Measurements from ENCODE around the gene SCYL1. TPM values are rescaled to one million over a fixed set of nuclear protein-coding genes. Genes with fewer than 3 reads are reported as not detected.

SCYL1 gene
- polyA plus RNA-seq (31.3 to 51.2 TPM (median 44.1 TPM) in 3 replicates), polyA minus RNA-seq (34.8 to 75.0 TPM (median 43.7 TPM) in 3 replicates)
- 25.3 TPM for polyA plus RNA-seq (2011; ENCODE audit: low read depth)
- 40.7 and 65.2 TPM in 2 replicates for polyA plus RNA-seq (2011; cell fraction: cytosol; rRNA removed)
- polyA plus RNA-seq (2011; cell fraction: nucleus; rRNA removed): 52.1 and 72.4 TPM in 2 replicates
- polyA plus RNA-seq (2012; ENCODE audit: low replicate concordance): 33.0 and 44.5 TPM in 2 replicates
- 43.0 TPM for polyA minus RNA-seq (2011; cell fraction: cytosol; rRNA and poly(A)+ RNA removed)
- polyA minus RNA-seq (2011; cell fraction: nucleus; rRNA and poly(A)+ RNA removed): 24.6 and 32.7 TPM in 2 replicates

DNA sequence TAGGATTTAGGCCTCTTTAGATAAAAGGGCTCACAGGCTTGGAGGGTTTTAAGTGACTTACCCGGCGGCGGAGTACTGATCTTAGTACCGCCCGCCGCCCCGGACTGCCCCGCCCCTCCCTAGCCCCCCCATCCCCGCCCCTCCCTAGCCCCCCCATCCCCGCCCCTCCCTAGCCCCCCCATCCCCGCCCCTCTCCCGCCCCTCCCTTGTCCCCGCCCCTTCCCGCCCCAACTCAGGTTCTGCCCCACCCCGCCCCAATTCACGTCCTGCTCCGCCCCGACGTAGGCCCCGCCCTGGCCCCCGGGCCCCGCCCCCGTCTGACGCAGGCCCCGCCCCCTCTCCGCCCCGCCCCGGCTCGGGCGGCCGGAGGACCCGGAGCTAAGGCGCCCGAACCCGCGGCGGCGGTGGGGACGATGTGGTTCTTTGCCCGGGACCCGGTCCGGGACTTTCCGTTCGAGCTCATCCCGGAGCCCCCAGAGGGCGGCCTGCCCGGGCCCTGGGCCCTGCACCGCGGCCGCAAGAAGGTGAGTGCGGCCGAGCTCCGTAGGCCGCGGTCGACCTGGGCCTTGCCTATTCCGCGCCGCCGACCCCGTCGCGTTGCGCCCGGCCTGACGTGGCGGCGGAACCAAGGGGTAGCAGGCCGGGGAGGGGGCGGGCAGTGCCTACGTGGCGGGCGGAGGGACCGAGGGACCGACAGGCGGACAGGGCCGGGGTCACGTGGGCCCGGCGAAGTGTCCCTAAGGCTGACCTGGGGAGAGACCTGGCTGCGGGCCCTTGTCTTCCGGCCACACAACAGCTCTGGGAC lies at the start of gene SCYL1:
SCYL1 (plus strand) TSS at position 343 of the 805 bp plus-strand sequence; CDS start at position 414, 71 bp downstream.
- DNase-seq (ENCODE audit: low read depth, low spot score): no peak
- Histone ChIP-seq H3K4me2 (ENCODE audit: control insufficient read depth, extremely low read depth, insufficient read depth, low read depth, low read length) (peak within 1 kb of the TSS; percentile 96), H3K9me3 (ENCODE audit: control insufficient read depth, low read depth, low read length) (no peaks in the 10 kb centered on the region), H4K20me1 (ENCODE audit: control insufficient read depth, extremely low read depth, insufficient read depth, low read length) (no peaks in the 10 kb centered on the region), H3K4me3 (ENCODE audit: control insufficient read depth in 2 of 3, extremely low read depth in 1 of 3, insufficient read depth in 2 of 3, low read depth in 1 of 3, low read length in 3 of 3) (peak within 1 kb of the TSS; percentile 78 to 93 (median 83)), H3K9me1 (ENCODE audit: control insufficient read depth, extremely low read depth, insufficient read depth, low read length) (peaks cover 2% of the 10 kb centered on the region), H3K27me3 (ENCODE audit: control insufficient read depth, extremely low read depth, insufficient read depth, low read length) (peaks cover 5% of the 10 kb centered on the region), H3K9ac (ENCODE audit: control insufficient read depth, extremely low read depth, insufficient read depth, low read length) (peak within 1 kb of the TSS; percentile 92), H3K36me3 (ENCODE audit: control insufficient read depth in 2 of 2, extremely low read depth in 1 of 2, insufficient read depth in 2 of 2, low read length in 2 of 2) (peaks cover 12 to 18% of the 10 kb centered on the region in 2 experiments), H2AFZ (ENCODE audit: control insufficient read depth, low read length) (peak within 1 kb of the TSS; percentile 65), H3K27ac (ENCODE audit: control insufficient read depth, insufficient read depth, low read length) (peak within 1 kb of the TSS; percentile 74), H3K79me2 (ENCODE audit: control insufficient read depth, insufficient read depth, low read length) (peaks cover 23% of the 10 kb centered on the region), H3K4me1 (ENCODE audit: control insufficient read depth, extremely low read depth, insufficient read depth, low read length) (peaks cover 10% of the 10 kb centered on the region)
- dilution Hi-C loops (cut with MboI; ENCODE audit: extremely low pct_ligation_motif_present, low sequenced_read_pairs): no loop called here
- no peak for TF ChIP-seq EZH2 (IDR thresholded peaks at IDR 0.05; ENCODE audit: low read length)
- TF ChIP-seq, protein P1, sequence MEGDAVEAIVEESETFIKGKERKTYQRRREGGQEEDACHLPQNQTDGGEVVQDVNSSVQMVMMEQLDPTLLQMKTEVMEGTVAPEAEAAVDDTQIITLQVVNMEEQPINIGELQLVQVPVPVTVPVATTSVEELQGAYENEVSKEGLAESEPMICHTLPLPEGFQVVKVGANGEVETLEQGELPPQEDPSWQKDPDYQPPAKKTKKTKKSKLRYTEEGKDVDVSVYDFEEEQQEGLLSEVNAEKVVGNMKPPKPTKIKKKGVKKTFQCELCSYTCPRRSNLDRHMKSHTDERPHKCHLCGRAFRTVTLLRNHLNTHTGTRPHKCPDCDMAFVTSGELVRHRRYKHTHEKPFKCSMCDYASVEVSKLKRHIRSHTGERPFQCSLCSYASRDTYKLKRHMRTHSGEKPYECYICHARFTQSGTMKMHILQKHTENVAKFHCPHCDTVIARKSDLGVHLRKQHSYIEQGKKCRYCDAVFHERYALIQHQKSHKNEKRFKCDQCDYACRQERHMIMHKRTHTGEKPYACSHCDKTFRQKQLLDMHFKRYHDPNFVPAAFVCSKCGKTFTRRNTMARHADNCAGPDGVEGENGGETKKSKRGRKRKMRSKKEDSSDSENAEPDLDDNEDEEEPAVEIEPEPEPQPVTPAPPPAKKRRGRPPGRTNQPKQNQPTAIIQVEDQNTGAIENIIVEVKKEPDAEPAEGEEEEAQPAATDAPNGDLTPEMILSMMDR (optimal IDR thresholded peaks at IDR 0.05 in 1 of 3, IDR thresholded peaks at IDR 0.05 in 1 of 3, conservative IDR thresholded peaks at IDR 0.05 in 1 of 3; ENCODE audit: extremely low read depth in 1 of 3, insufficient read depth in 2 of 3, low read length in 3 of 3): no peak
- FAIRE-seq: no peak

DNA sequence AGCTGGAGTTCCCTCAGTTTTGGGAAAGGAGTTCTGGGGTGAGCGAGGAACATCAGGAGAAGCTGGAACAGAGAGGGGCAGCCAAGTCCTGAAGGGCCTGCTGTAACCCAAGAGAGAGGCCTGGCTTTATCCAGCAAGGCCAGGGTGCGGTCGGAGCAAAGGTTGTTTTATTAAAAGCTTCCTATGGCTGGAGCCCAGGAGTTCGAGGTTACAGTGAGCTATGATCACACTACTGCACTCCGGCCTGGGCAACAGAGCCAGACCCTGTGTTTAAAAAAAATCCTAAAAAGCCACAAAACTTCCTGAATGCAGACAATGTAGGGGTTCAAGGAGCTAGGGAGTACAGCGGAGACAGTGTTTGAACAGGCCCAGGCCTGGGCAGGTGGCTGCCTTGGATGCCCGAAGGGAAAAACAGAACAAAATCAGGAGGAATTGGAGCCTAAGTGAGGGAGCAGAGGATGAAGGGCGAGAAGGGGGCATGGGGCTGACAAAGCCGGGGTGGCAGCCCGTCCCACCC lies 48.2 kb upstream of the SCYL1 start:
- H3K36me3 ChIP-seq (ENCODE audit: control insufficient read depth in 2 of 2, extremely low read depth in 1 of 2, insufficient read depth in 2 of 2, low read length in 2 of 2): no peaks in the 10 kb centered on the region
- H3K4me1 ChIP-seq (ENCODE audit: control insufficient read depth, extremely low read depth, insufficient read depth, low read length): peaks cover 63% of the 10 kb centered on the region
- peak overlapping the region; percentile 100 for H3K9ac ChIP-seq (ENCODE audit: control insufficient read depth, extremely low read depth, insufficient read depth, low read length)
- no peaks in the 10 kb centered on the region for H4K20me1 ChIP-seq (ENCODE audit: control insufficient read depth, extremely low read depth, insufficient read depth, low read length)
- H3K27me3 ChIP-seq (ENCODE audit: control insufficient read depth, extremely low read depth, insufficient read depth, low read length): no peaks in the 10 kb centered on the region
- no peaks in the 10 kb centered on the region for H3K9me3 ChIP-seq (ENCODE audit: control insufficient read depth, low read depth, low read length)
- DNase-seq (ENCODE audit: low read depth, low spot score) (no peak), FAIRE-seq (no peak)
- H3K9me1 ChIP-seq (ENCODE audit: control insufficient read depth, extremely low read depth, insufficient read depth, low read length): peaks cover 5% of the 10 kb centered on the region
- no peak overlapping the region for H2AFZ ChIP-seq (ENCODE audit: control insufficient read depth, low read length)
- peak overlapping the region; percentile 63 to 77 (median 71) for H3K4me3 ChIP-seq (ENCODE audit: control insufficient read depth in 2 of 3, extremely low read depth in 1 of 3, insufficient read depth in 2 of 3, low read depth in 1 of 3, low read length in 3 of 3)
- H3K4me2 ChIP-seq (ENCODE audit: control insufficient read depth, extremely low read depth, insufficient read depth, low read depth, low read length): peak overlapping the region; percentile 94
- H3K27ac ChIP-seq (ENCODE audit: control insufficient read depth, insufficient read depth, low read length): peak overlapping the region; percentile 100
- dilution Hi-C loops (cut with MboI; ENCODE audit: extremely low pct_ligation_motif_present, low sequenced_read_pairs): no loop called here
- no peak for TF ChIP-seq EZH2 (IDR thresholded peaks at IDR 0.05; ENCODE audit: low read length)
- TF ChIP-seq, protein P1 (optimal IDR thresholded peaks at IDR 0.05 in 1 of 3, IDR thresholded peaks at IDR 0.05 in 1 of 3, conservative IDR thresholded peaks at IDR 0.05 in 1 of 3; ENCODE audit: extremely low read depth in 1 of 3, insufficient read depth in 2 of 3, low read length in 3 of 3): no peak
- peaks cover 35% of the 10 kb centered on the region for H3K79me2 ChIP-seq (ENCODE audit: control insufficient read depth, insufficient read depth, low read length)
